ENCODE measurements around the gene ID1.

The ID1 gene

GRCh38 chr20:31605031-31605901, at the start of gene ID1:
Gene ID1 (plus strand): TSS chr20:31605289. CDS start chr20:31605388, 99 bp downstream.
- peak; percentile 89 for DNase-seq

GRCh38 chr20:31559704-31560093, 45.4 kb upstream of the ID1 start:
- DNase-seq, result no peak

GRCh38 chr20:31560094-31560745, 44.9 kb upstream of the ID1 start:
- no peak for DNase-seq

GRCh38 chr20:31560746-31561598, 44.1 kb upstream of the ID1 start:
- no peak for DNase-seq

GRCh38 chr20:31562241-31562640, 42.8 kb upstream of the ID1 start:
- no peak for DNase-seq

GRCh38 chr20:31564284-31564683, 40.8 kb upstream of the ID1 start:
- no peak for DNase-seq

- no peak for DNase-seq
Observed at GRCh38 chr20:31565699-31566318, 39.3 kb upstream of the ID1 start.

- no peak for DNase-seq
Observed at GRCh38 chr20:31566319-31566657, 38.8 kb upstream of the ID1 start.

GRCh38 chr20:31566658-31567379, 38.3 kb upstream of the ID1 start:
- DNase-seq, result peak; percentile 87

GRCh38 chr20:31567380-31567720, 37.7 kb upstream of the ID1 start:
- no peak for DNase-seq

GRCh38 chr20:31568041-31568731, 36.9 kb upstream of the ID1 start:
- no peak for DNase-seq

GRCh38 chr20:31568773-31569162, 36.3 kb upstream of the ID1 start:
- no peak for DNase-seq

- DNase-seq, result no peak
Observed at GRCh38 chr20:31569163-31570020, 35.7 kb upstream of the ID1 start.

GRCh38 chr20:31570021-31570463, 35.0 kb upstream of the ID1 start:
- no peak for DNase-seq

GRCh38 chr20:31570735-31571617, 34.1 kb upstream of the ID1 start:
- DNase-seq, result no peak

- DNase-seq, result no peak
Observed at GRCh38 chr20:31572042-31572700, 32.9 kb upstream of the ID1 start.

- peak; percentile 97 for DNase-seq
Observed at GRCh38 chr20:31572701-31573554, 32.2 kb upstream of the ID1 start.

Measured in NCI-H510A (cell line).